ENCODE data around the gene TMPRSS2.

DNA sequence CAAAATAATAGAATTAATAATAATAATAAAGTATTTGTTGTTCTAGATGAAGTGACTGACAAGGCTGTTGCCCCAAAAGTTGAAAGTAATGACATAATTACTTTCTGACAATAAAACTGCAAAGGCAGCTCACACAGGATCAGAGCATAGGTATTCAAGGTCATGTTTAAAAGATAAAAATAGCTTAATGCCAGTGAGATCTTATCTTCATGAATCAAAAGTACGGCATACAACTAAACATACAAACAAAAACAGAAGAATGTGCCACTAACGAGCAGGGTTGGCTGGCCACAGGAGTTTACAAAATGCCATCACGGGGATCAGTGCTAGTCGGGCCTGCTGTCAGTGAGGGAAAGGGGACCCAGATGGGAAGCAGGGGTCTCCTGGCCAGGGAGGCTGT is 22.4 kb upstream of the TMPRSS2 start:
- TF ChIP-seq POLR2A (IDR thresholded peaks at IDR 0.05) (no peak), CTCF (IDR thresholded peaks at IDR 0.05) (no peak)

Data from lower leg skin (tissue), 3 donors.